ENCODE measurements around the gene CTIF. TPM values are rescaled to one million over a fixed set of nuclear protein-coding genes. Genes with fewer than 3 reads are reported as not detected.

CTIF gene
- total RNA-seq, 6 donors from 2014 or later, result 32.1 to 62.4 (median 47.8) TPM

DNA sequence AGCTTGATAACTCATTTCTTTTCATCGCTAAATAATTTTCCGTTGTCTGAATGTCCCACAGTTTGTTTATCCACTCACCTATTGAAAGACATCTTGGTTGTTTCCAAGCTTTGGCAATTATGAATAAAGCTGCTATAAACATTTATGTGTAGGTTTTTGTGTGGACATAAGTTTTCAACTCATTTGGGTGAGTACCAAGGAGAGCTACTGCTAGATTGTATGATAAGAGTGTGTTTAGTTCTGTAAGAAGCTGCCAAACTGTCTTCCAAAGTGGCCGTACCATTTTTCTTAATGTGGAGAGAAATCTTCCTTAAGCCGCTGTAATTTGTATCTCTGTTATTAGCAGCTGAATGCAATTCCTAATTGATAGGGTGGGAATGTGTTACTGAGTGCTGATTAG, 11.4 kb upstream of the CTIF start:
- no peak overlapping the region for H3K4me3 ChIP-seq
- no peaks in the 10 kb centered on the region for H3K27me3 ChIP-seq
- WGBS, 2 donors, result 82 to 85% methylated on average over 4 of the region's 4 CpGs
- TF ChIP-seq POLR2AphosphoS5 (IDR thresholded peaks at IDR 0.05) (no peak), POLR2A (IDR thresholded peaks at IDR 0.05) (no peak), EP300 (IDR thresholded peaks at IDR 0.05) (no peak)
- TF ChIP-seq, protein P1, sequence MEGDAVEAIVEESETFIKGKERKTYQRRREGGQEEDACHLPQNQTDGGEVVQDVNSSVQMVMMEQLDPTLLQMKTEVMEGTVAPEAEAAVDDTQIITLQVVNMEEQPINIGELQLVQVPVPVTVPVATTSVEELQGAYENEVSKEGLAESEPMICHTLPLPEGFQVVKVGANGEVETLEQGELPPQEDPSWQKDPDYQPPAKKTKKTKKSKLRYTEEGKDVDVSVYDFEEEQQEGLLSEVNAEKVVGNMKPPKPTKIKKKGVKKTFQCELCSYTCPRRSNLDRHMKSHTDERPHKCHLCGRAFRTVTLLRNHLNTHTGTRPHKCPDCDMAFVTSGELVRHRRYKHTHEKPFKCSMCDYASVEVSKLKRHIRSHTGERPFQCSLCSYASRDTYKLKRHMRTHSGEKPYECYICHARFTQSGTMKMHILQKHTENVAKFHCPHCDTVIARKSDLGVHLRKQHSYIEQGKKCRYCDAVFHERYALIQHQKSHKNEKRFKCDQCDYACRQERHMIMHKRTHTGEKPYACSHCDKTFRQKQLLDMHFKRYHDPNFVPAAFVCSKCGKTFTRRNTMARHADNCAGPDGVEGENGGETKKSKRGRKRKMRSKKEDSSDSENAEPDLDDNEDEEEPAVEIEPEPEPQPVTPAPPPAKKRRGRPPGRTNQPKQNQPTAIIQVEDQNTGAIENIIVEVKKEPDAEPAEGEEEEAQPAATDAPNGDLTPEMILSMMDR (IDR thresholded peaks at IDR 0.05), result no peak
- no peaks in the 10 kb centered on the region for H3K36me3 ChIP-seq
- no peak for DNase-seq
- ATAC-seq (ENCODE audit: low FRiP score in 2 of 2), result no peak
- no peaks in the 10 kb centered on the region for H3K9me3 ChIP-seq
- no peaks in the 10 kb centered on the region for H3K4me1 ChIP-seq
- no peak overlapping the region for H3K27ac ChIP-seq

DNA sequence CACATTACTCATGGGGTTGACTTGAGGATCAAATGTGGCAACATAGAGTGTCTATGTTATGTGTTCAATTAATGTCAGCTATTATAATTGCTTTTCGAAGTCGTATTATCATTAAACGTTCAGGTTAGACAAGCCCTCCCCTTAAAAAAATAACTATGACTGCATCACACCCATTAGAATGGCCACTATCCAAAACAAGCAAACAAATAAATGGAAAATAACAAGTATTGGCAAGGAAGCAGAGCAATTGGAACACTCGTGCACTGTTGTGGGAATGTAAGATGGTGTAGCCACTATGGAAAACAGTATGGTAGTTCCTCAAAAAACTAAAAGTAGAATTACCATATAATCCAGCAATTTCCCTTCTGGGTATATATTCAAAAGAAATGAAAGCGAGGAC, 10.0 kb upstream of the CTIF start:
- WGBS, 2 donors, result 86 to 91% methylated on average over 5 of the region's 5 CpGs

DNA sequence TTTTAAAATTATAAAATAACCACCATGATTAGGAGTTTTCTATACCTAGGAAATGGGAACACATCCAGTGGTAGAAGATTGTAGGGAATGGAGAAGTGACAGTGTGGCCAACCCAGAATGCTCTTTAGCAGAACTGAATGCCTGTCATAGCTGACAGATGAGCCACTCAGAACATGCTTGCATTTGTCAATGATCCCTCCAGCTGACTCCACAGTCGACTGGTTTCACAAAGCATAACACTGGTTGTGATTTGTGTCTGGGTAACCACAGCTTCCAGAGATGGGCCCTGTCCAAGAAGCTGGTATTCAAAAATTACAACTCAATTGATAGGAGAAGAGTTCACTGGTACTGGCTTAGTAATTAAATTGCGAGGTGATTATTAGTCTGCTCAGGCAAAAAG, 9.0 kb upstream of the CTIF start:
- Histone ChIP-seq H3K4me1 (no peaks in the 10 kb centered on the region), H3K27ac (no peak overlapping the region), H3K4me3 (no peak overlapping the region), H3K36me3 (no peaks in the 10 kb centered on the region), H3K9me3 (no peaks in the 10 kb centered on the region), H3K27me3 (no peaks in the 10 kb centered on the region)
- ATAC-seq (ENCODE audit: low FRiP score in 2 of 2) (no peak), DNase-seq (no peak)
- WGBS, 2 donors, result 61 to 72% methylated on average over 2 of the region's 2 CpGs
- TF ChIP-seq, protein P1 (IDR thresholded peaks at IDR 0.05), result no peak
- TF ChIP-seq POLR2A (IDR thresholded peaks at IDR 0.05), result no peak
- no peak for TF ChIP-seq POLR2AphosphoS5 (IDR thresholded peaks at IDR 0.05)
- no peak for TF ChIP-seq EP300 (IDR thresholded peaks at IDR 0.05)

More for the DNA sequence above, 10.0 kb upstream of the CTIF start:
- no peaks in the 10 kb centered on the region for H3K4me1 ChIP-seq
- ATAC-seq (ENCODE audit: low FRiP score in 2 of 2), result no peak
- no peaks in the 10 kb centered on the region for H3K9me3 ChIP-seq
- no peaks in the 10 kb centered on the region for H3K27me3 ChIP-seq
- no peak for DNase-seq
- H3K36me3 ChIP-seq, result no peaks in the 10 kb centered on the region
- TF ChIP-seq POLR2AphosphoS5 (IDR thresholded peaks at IDR 0.05) (no peak), EP300 (IDR thresholded peaks at IDR 0.05) (no peak), POLR2A (IDR thresholded peaks at IDR 0.05) (no peak)
- TF ChIP-seq, protein P1 (IDR thresholded peaks at IDR 0.05), result no peak
- H3K27ac ChIP-seq, result no peak overlapping the region
- no peak overlapping the region for H3K4me3 ChIP-seq

DNA sequence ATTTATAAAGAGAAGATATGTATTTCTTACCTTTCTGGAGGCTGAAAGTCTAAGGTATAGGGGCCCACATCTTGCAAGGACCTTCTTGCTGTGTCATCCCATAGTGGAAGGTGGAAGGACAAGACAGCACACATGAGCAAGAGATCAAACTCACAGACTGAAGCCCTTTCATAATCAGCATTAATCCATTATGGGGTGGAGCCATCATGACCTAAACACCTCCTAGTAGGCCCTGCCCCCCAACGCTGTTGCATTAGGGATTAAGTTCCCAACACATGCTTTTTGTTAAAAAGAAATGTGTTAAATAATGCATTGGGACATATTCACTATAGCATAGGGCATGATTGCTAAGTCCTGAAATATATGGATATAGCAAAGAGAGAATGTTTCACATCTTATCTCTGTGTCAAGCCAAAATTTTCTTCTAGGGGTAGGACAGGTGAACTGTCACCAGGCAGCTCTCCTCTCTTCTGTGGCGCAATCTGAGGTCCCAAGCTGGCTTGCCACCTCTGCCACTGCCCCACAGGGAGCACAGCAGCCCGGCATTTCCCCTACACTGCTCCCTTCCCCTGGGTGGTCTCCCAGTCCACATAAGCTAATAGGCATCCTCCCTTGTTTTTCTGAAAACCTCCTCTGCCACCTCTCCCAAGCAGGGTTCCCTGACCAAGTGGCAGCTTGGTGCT, 8.3 kb upstream of the CTIF start:
- ATAC-seq (ENCODE audit: low FRiP score in 2 of 2) (no peak), DNase-seq (no peak)
- 72 to 82% methylated on average over 3 of the region's 3 CpGs for WGBS, 2 donors
- Histone ChIP-seq H3K27ac (no peak overlapping the region), H3K9me3 (no peaks in the 10 kb centered on the region), H3K36me3 (no peaks in the 10 kb centered on the region), H3K27me3 (no peaks in the 10 kb centered on the region), H3K4me1 (no peaks in the 10 kb centered on the region), H3K4me3 (no peak overlapping the region)
- TF ChIP-seq EP300 (IDR thresholded peaks at IDR 0.05), result no peak
- no peak for TF ChIP-seq POLR2AphosphoS5 (IDR thresholded peaks at IDR 0.05)
- no peak for TF ChIP-seq POLR2A (IDR thresholded peaks at IDR 0.05)
- TF ChIP-seq, protein P1 (IDR thresholded peaks at IDR 0.05), result no peak

DNA sequence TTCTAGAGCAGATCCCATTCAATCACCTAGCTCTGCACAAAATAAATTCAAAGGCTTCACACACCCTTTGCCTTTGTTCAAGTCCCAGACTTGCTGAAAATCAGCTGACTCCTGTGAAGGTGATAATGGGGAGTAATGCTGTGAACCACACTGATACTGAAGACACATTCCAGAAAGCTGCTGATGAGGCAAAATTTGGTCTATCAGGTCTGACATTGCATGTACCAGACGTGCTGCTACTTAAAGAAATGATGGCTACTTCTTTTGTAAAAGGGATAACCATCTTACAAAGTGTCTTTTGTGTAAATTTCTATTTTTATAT, 7.8 kb upstream of the CTIF start:
- no peaks in the 10 kb centered on the region for H3K9me3 ChIP-seq
- no peaks in the 10 kb centered on the region for H3K4me1 ChIP-seq
- no peak overlapping the region for H3K4me3 ChIP-seq
- H3K27ac ChIP-seq, result no peak overlapping the region
- ATAC-seq (ENCODE audit: low FRiP score in 2 of 2) (no peak), DNase-seq (no peak)
- no peaks in the 10 kb centered on the region for H3K27me3 ChIP-seq
- TF ChIP-seq, protein P1 (IDR thresholded peaks at IDR 0.05), result no peak
- TF ChIP-seq POLR2A (IDR thresholded peaks at IDR 0.05) (no peak), POLR2AphosphoS5 (IDR thresholded peaks at IDR 0.05) (no peak), EP300 (IDR thresholded peaks at IDR 0.05) (no peak)
- H3K36me3 ChIP-seq, result no peaks in the 10 kb centered on the region
- 88 to 95% methylated on average over 1 of the region's 1 CpG for WGBS, 2 donors
